ENCODE measurements around the gene ABCC2. TPM values are rescaled to one million over a fixed set of nuclear protein-coding genes. Genes with fewer than 3 reads are reported as not detected.

Gene ABCC2
- total RNA-seq, 1 experiment from 2014 or later = 6.5 TPM

DNA sequence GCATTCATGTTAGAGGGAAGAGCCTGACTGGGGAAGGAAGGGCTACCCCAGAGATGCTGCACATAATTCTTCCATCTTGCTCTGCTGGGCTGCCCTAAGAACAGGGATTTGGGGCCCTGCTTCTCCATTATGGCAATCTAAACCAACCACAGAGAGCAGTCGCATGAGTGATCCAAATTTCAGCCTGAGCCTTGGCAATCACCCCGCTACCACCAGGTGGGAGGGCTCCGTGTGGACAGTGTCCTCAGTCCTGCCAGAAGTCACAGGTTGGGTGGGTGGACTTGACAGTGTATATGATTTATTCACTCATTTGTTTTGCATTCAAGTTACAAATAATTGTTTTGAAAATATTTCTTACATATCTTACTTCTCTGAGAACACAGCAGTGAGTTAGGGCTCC lies 22.0 kb downstream of the ABCC2 start:
- Histone ChIP-seq H3K4me1 (ENCODE audit: control insufficient read depth, insufficient read depth, low read length) (no peaks in the 10 kb centered on the region), H3K4me3 (ENCODE audit: low read depth in 2 of 2, low read length in 2 of 2) (no peak overlapping the region), H3K9me3 (ENCODE audit: control insufficient read depth, insufficient read depth, low read depth, low read length) (no peaks in the 10 kb centered on the region), H3K27me3 (ENCODE audit: control insufficient read depth, insufficient read depth, low read length) (no peaks in the 10 kb centered on the region), H3K36me3 (ENCODE audit: control insufficient read depth, insufficient read depth, low read length) (no peaks in the 10 kb centered on the region), H3K27ac (ENCODE audit: low read length) (no peak overlapping the region)
- intact Hi-C loops (cut with micrococcal nuclease; ENCODE audit: unreplicated experiment) = no loop called here
- CTCF ChIA-PET = no interaction called here
- TF ChIP-seq POLR2AphosphoS5 (IDR thresholded peaks at IDR 0.05; ENCODE audit: low read depth, low read length) (no peak), SIN3A (IDR thresholded peaks at IDR 0.05; ENCODE audit: borderline replicate concordance, insufficient read depth, low read depth, low read length) (no peak), TCF7L2 (IDR thresholded peaks at IDR 0.05; ENCODE audit: low read depth, low read length) (no peak)
- TF ChIP-seq, protein P1, sequence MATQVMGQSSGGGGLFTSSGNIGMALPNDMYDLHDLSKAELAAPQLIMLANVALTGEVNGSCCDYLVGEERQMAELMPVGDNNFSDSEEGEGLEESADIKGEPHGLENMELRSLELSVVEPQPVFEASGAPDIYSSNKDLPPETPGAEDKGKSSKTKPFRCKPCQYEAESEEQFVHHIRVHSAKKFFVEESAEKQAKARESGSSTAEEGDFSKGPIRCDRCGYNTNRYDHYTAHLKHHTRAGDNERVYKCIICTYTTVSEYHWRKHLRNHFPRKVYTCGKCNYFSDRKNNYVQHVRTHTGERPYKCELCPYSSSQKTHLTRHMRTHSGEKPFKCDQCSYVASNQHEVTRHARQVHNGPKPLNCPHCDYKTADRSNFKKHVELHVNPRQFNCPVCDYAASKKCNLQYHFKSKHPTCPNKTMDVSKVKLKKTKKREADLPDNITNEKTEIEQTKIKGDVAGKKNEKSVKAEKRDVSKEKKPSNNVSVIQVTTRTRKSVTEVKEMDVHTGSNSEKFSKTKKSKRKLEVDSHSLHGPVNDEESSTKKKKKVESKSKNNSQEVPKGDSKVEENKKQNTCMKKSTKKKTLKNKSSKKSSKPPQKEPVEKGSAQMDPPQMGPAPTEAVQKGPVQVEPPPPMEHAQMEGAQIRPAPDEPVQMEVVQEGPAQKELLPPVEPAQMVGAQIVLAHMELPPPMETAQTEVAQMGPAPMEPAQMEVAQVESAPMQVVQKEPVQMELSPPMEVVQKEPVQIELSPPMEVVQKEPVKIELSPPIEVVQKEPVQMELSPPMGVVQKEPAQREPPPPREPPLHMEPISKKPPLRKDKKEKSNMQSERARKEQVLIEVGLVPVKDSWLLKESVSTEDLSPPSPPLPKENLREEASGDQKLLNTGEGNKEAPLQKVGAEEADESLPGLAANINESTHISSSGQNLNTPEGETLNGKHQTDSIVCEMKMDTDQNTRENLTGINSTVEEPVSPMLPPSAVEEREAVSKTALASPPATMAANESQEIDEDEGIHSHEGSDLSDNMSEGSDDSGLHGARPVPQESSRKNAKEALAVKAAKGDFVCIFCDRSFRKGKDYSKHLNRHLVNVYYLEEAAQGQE (IDR thresholded peaks at IDR 0.05; ENCODE audit: insufficient read depth in 1 of 2, low read depth in 2 of 2, low read length in 1 of 2) = no peak
- TF ChIP-seq, protein P2, sequence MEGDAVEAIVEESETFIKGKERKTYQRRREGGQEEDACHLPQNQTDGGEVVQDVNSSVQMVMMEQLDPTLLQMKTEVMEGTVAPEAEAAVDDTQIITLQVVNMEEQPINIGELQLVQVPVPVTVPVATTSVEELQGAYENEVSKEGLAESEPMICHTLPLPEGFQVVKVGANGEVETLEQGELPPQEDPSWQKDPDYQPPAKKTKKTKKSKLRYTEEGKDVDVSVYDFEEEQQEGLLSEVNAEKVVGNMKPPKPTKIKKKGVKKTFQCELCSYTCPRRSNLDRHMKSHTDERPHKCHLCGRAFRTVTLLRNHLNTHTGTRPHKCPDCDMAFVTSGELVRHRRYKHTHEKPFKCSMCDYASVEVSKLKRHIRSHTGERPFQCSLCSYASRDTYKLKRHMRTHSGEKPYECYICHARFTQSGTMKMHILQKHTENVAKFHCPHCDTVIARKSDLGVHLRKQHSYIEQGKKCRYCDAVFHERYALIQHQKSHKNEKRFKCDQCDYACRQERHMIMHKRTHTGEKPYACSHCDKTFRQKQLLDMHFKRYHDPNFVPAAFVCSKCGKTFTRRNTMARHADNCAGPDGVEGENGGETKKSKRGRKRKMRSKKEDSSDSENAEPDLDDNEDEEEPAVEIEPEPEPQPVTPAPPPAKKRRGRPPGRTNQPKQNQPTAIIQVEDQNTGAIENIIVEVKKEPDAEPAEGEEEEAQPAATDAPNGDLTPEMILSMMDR (IDR thresholded peaks at IDR 0.05) = no peak
- DNase-seq (ENCODE audit: low read depth, low spot score) (no peak), ATAC-seq (no peak)
- in situ Hi-C loops (cut with HindIII; ENCODE audit: low pct_unique_long_range_greater_than_20kb, low sequenced_read_pairs) = no loop called here
- no TSS peak for BruUV-seq (replicated peaks)
- POLR2A ChIA-PET = interaction anchor here (0.6 kb wide), 1 partner anchor 34 kb away, joined by 3 read pairs; no protein-coding TSS in a partner anchor

- H3K36me3 ChIP-seq (ENCODE audit: control insufficient read depth, insufficient read depth, low read length) = no peaks in the 10 kb centered on the region
- in situ Hi-C loops (cut with HindIII; ENCODE audit: low pct_unique_long_range_greater_than_20kb, low sequenced_read_pairs) (no loop called here), intact Hi-C loops (cut with micrococcal nuclease; ENCODE audit: unreplicated experiment) (no loop called here)
- H3K4me3 ChIP-seq (ENCODE audit: low read depth in 2 of 2, low read length in 2 of 2) = no peak overlapping the region
- no peaks in the 10 kb centered on the region for H3K27me3 ChIP-seq (ENCODE audit: control insufficient read depth, insufficient read depth, low read length)
- no TSS peak for BruUV-seq (replicated peaks)
- POLR2A ChIA-PET = no interaction called here
- CTCF ChIA-PET = no interaction called here
- no peak overlapping the region for H3K27ac ChIP-seq (ENCODE audit: low read length)
- H3K9me3 ChIP-seq (ENCODE audit: control insufficient read depth, insufficient read depth, low read depth, low read length) = no peaks in the 10 kb centered on the region
- no peak for DNase-seq (ENCODE audit: low read depth, low spot score)
- TF ChIP-seq TCF7L2 (IDR thresholded peaks at IDR 0.05; ENCODE audit: low read depth, low read length) = no peak
- no peak for TF ChIP-seq POLR2AphosphoS5 (IDR thresholded peaks at IDR 0.05; ENCODE audit: low read depth, low read length)
- no peaks in the 10 kb centered on the region for H3K4me1 ChIP-seq (ENCODE audit: control insufficient read depth, insufficient read depth, low read length)
- no peak for ATAC-seq
Observed at GRCh38 chr10:99805190-99805589, 22.8 kb downstream of the ABCC2 start.

GRCh38 chr10:99806091-99806490 lies 23.7 kb downstream of the ABCC2 start:
- Histone ChIP-seq H3K27me3 (ENCODE audit: control insufficient read depth, insufficient read depth, low read length) (no peaks in the 10 kb centered on the region), H3K27ac (ENCODE audit: low read length) (peak overlapping the region; percentile 10; the same call in 1 of the 2 replicates), H3K36me3 (ENCODE audit: control insufficient read depth, insufficient read depth, low read length) (no peaks in the 10 kb centered on the region), H3K4me1 (ENCODE audit: control insufficient read depth, insufficient read depth, low read length) (no peaks in the 10 kb centered on the region), H3K9me3 (ENCODE audit: control insufficient read depth, insufficient read depth, low read depth, low read length) (no peaks in the 10 kb centered on the region), H3K4me3 (ENCODE audit: low read depth in 2 of 2, low read length in 2 of 2) (no peak overlapping the region)
- BruUV-seq (replicated peaks) = no TSS peak
- POLR2A ChIA-PET = no interaction called here
- CTCF ChIA-PET = interaction anchor here (0.8 kb wide), 1 partner anchor 39 kb away, joined by 3 read pairs; no protein-coding TSS in a partner anchor
- TF ChIP-seq POLR2AphosphoS5 (IDR thresholded peaks at IDR 0.05; ENCODE audit: low read depth, low read length) = no peak
- no peak for TF ChIP-seq SIN3A (IDR thresholded peaks at IDR 0.05; ENCODE audit: borderline replicate concordance, insufficient read depth, low read depth, low read length)
- TF ChIP-seq, protein P2 (IDR thresholded peaks at IDR 0.05) = no peak
- TF ChIP-seq, protein P1 (IDR thresholded peaks at IDR 0.05; ENCODE audit: insufficient read depth in 1 of 2, low read depth in 2 of 2, low read length in 1 of 2) = no peak
- no peak for TF ChIP-seq TCF7L2 (IDR thresholded peaks at IDR 0.05; ENCODE audit: low read depth, low read length)
- in situ Hi-C loops (cut with HindIII; ENCODE audit: low pct_unique_long_range_greater_than_20kb, low sequenced_read_pairs) = no loop called here
- DNase-seq (ENCODE audit: low read depth, low spot score) (no peak), ATAC-seq (no peak)
- intact Hi-C loops (cut with micrococcal nuclease; ENCODE audit: unreplicated experiment) = no loop called here
